Measurements from ENCODE around the gene ZSWIM6. TPM values are rescaled to one million over a fixed set of nuclear protein-coding genes. Genes with fewer than 3 reads are reported as not detected.

Gene ZSWIM6
- total RNA-seq, 1 experiment from 2014 or later, result 10.8 TPM

DNA sequence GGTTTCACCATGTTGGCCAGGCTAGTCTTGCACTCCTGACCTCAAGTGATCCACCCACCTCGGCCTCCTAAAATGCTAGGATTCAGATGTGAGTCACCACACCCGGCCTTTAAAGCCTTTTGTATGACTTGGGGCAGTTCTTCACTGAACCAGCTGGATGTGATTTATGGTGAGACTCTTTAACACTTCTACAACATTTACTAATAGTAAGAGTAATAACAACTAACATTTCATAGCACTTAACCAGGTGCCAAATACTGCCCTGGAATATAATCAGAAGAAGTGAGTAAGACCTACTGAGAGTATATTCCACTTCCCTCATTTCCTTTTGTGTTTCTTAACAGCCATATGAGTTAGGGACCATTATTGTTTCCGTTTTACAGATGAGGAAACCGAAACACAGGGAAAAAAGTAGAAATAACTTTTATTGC, 10.0 kb downstream of the ZSWIM6 start:
- Histone ChIP-seq H3K27me3 (ENCODE audit: control insufficient read depth, insufficient read depth, low read length) (no peaks in the 10 kb centered on the region), H3K4me3 (ENCODE audit: low read depth in 2 of 2, low read length in 2 of 2) (no peak overlapping the region), H3K27ac (ENCODE audit: low read length) (no peak overlapping the region), H3K4me1 (ENCODE audit: control insufficient read depth, insufficient read depth, low read length) (0 out of 2 replicates have a peak, but pooled peaks cover 3% of the 10 kb centered on the region), H3K36me3 (ENCODE audit: control insufficient read depth, insufficient read depth, low read length) (no peaks in the 10 kb centered on the region), H3K9me3 (ENCODE audit: control insufficient read depth, insufficient read depth, low read depth, low read length) (no peaks in the 10 kb centered on the region)
- DNase-seq (ENCODE audit: low read depth, low spot score) (no peak), ATAC-seq (no peak)
- BruUV-seq (replicated peaks), result no TSS peak
- ChIA-PET CTCF (no interaction called here), POLR2A (no interaction called here)
- TF ChIP-seq POLR2AphosphoS5 (IDR thresholded peaks at IDR 0.05; ENCODE audit: low read depth, low read length), result no peak
- TF ChIP-seq TCF7L2 (IDR thresholded peaks at IDR 0.05; ENCODE audit: low read depth, low read length), result no peak
- TF ChIP-seq, protein P1, sequence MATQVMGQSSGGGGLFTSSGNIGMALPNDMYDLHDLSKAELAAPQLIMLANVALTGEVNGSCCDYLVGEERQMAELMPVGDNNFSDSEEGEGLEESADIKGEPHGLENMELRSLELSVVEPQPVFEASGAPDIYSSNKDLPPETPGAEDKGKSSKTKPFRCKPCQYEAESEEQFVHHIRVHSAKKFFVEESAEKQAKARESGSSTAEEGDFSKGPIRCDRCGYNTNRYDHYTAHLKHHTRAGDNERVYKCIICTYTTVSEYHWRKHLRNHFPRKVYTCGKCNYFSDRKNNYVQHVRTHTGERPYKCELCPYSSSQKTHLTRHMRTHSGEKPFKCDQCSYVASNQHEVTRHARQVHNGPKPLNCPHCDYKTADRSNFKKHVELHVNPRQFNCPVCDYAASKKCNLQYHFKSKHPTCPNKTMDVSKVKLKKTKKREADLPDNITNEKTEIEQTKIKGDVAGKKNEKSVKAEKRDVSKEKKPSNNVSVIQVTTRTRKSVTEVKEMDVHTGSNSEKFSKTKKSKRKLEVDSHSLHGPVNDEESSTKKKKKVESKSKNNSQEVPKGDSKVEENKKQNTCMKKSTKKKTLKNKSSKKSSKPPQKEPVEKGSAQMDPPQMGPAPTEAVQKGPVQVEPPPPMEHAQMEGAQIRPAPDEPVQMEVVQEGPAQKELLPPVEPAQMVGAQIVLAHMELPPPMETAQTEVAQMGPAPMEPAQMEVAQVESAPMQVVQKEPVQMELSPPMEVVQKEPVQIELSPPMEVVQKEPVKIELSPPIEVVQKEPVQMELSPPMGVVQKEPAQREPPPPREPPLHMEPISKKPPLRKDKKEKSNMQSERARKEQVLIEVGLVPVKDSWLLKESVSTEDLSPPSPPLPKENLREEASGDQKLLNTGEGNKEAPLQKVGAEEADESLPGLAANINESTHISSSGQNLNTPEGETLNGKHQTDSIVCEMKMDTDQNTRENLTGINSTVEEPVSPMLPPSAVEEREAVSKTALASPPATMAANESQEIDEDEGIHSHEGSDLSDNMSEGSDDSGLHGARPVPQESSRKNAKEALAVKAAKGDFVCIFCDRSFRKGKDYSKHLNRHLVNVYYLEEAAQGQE (IDR thresholded peaks at IDR 0.05; ENCODE audit: insufficient read depth in 1 of 2, low read depth in 2 of 2, low read length in 1 of 2), result no peak
- intact Hi-C loops (cut with micrococcal nuclease; ENCODE audit: unreplicated experiment), result no loop called here
- in situ Hi-C loops (cut with HindIII; ENCODE audit: low pct_unique_long_range_greater_than_20kb, low sequenced_read_pairs), result no loop called here

DNA sequence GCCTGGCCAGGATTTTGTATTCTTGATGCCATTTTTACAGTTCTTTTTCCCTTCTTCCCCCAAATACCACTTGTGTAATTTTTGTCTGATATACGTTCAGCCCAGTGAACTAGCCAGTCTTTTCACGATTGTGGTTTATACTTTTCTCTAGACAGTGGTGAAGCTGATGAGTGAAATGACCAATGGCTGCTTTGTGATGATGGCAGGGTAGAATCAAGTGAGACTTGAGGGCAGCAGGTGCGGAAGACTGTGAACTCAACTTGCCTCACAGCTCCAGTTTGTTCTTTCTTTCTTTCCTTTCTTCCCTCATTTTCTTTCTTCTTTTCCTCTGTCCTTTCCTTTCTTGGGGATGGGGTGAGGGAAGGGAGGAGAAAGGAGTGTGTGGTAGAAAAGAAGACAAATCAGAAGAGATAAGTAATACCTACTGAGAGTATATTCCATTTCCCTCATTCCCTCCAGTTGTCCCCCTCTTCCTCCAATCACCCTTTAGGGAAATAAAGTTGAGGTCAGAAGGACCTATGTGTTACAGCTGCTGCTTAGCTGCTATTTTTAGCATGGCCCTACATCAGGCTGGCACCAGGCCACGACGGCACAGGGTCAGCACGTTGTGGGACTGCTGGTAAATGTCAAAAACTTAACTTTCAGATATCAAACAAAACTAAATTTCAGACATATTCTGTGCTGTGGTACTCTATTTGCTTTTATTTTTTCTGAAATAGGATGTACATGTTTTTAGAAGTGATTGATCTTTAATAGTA, 12.3 kb downstream of the ZSWIM6 start:
- ATAC-seq (no peak), DNase-seq (ENCODE audit: low read depth, low spot score) (no peak)
- H3K4me3 ChIP-seq (ENCODE audit: low read depth in 2 of 2, low read length in 2 of 2), result no peak overlapping the region
- H3K4me1 ChIP-seq (ENCODE audit: control insufficient read depth, insufficient read depth, low read length), result 0 out of 2 replicates have a peak, but pooled peaks cover 3% of the 10 kb centered on the region
- no peaks in the 10 kb centered on the region for H3K27me3 ChIP-seq (ENCODE audit: control insufficient read depth, insufficient read depth, low read length)
- intact Hi-C loops (cut with micrococcal nuclease; ENCODE audit: unreplicated experiment) (no loop called here), in situ Hi-C loops (cut with HindIII; ENCODE audit: low pct_unique_long_range_greater_than_20kb, low sequenced_read_pairs) (no loop called here)
- TF ChIP-seq, protein P1 (IDR thresholded peaks at IDR 0.05; ENCODE audit: insufficient read depth in 1 of 2, low read depth in 2 of 2, low read length in 1 of 2), result no peak
- TF ChIP-seq SIN3A (IDR thresholded peaks at IDR 0.05; ENCODE audit: borderline replicate concordance, insufficient read depth, low read depth, low read length) (no peak), TCF7L2 (IDR thresholded peaks at IDR 0.05; ENCODE audit: low read depth, low read length) (no peak), POLR2AphosphoS5 (IDR thresholded peaks at IDR 0.05; ENCODE audit: low read depth, low read length) (no peak)
- TF ChIP-seq, protein P2, sequence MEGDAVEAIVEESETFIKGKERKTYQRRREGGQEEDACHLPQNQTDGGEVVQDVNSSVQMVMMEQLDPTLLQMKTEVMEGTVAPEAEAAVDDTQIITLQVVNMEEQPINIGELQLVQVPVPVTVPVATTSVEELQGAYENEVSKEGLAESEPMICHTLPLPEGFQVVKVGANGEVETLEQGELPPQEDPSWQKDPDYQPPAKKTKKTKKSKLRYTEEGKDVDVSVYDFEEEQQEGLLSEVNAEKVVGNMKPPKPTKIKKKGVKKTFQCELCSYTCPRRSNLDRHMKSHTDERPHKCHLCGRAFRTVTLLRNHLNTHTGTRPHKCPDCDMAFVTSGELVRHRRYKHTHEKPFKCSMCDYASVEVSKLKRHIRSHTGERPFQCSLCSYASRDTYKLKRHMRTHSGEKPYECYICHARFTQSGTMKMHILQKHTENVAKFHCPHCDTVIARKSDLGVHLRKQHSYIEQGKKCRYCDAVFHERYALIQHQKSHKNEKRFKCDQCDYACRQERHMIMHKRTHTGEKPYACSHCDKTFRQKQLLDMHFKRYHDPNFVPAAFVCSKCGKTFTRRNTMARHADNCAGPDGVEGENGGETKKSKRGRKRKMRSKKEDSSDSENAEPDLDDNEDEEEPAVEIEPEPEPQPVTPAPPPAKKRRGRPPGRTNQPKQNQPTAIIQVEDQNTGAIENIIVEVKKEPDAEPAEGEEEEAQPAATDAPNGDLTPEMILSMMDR (IDR thresholded peaks at IDR 0.05), result no peak
- H3K27ac ChIP-seq (ENCODE audit: low read length), result no peak overlapping the region
- H3K9me3 ChIP-seq (ENCODE audit: control insufficient read depth, insufficient read depth, low read depth, low read length), result no peaks in the 10 kb centered on the region
- ChIA-PET POLR2A (no interaction called here), CTCF (no interaction called here)
- no peaks in the 10 kb centered on the region for H3K36me3 ChIP-seq (ENCODE audit: control insufficient read depth, insufficient read depth, low read length)
- BruUV-seq (replicated peaks), result no TSS peak
